Breast epithelium (tissue), 3 donors: ENCODE results near the gene CHD5.

Experiments
- CTCF ChIP-seq, 3 donors: fragments of 450-650 bp; IDR thresholded peaks; one replicate each; pipeline ENCODE4 v1.5.1; 2016 to 2017; ENCODE audit warnings: antibody characterized with exemption in 3 of 3, mild to moderate bottlenecking in 3 of 3, moderate library complexity in 3 of 3
- POLR2AphosphoS5 ChIP-seq, 3 donors: sonication (generic); formaldehyde crosslinking; IDR thresholded peaks; one replicate each; pipeline ENCODE4 v1.6.1; 2017; ENCODE audit warnings: antibody characterized with exemption in 3 of 3

GRCh38 chr1:6110326-6110725 is 69.8 kb downstream of the CHD5 start:
- no peak for TF ChIP-seq CTCF (IDR thresholded peaks at IDR 0.05)
- no peak for TF ChIP-seq POLR2AphosphoS5 (IDR thresholded peaks at IDR 0.05)
